CD4-positive, CD25-positive, alpha-beta regulatory T cell (primary cell): Measurements from ENCODE around the gene CCDC142. TPM values are rescaled to one million over a fixed set of nuclear protein-coding genes. Genes with fewer than 3 reads are reported as not detected.

ENCODE experiments used
- ATAC-seq, 2 donors: fragments of 150-1000 bp; cut with Tn5 transposase; one replicate each; pipeline ENCODE4 v1.10.0; 2021; ENCODE audit warnings: low read depth in 2 of 2, moderate number of reproducible peaks in 2 of 2, moderate library complexity in 1 of 2
- DNase-seq, 3 donors: peaks; one replicate each; pipeline versions ENCODE4 v3.0.0 to v3.0.0-alpha.2; 2012 to 2022; ENCODE audit warnings: mixed read lengths in 1 of 3
- H3K27ac ChIP-seq: one replicate; pipeline ENCODE4 v1.7.0; 2013; ENCODE audit warnings: mild to moderate bottlenecking, low read length; ENCODE audit not compliant: insufficient read depth, poor library complexity, severe bottlenecking
- H3K27me3 ChIP-seq: one replicate; pipeline ENCODE4 v1.7.0; 2013; ENCODE audit warnings: low read length; ENCODE audit not compliant: control insufficient read depth, insufficient read depth
- H3K36me3 ChIP-seq: one replicate; pipeline ENCODE4 v1.7.0; 2013; ENCODE audit warnings: mild to moderate bottlenecking, low read length, moderate library complexity; ENCODE audit not compliant: control insufficient read depth, insufficient read depth
- H3K4me1 ChIP-seq: 2 replicates; pipeline ENCODE4 v1.7.0; 2013; ENCODE audit warnings: mild to moderate bottlenecking, low read length; ENCODE audit not compliant: insufficient read depth, control insufficient read depth, poor library complexity, severe bottlenecking
- H3K4me3 ChIP-seq: one replicate; pipeline ENCODE4 v1.7.0; 2013; ENCODE audit warnings: low read depth, mild to moderate bottlenecking, low read length, moderate library complexity
- H3K9me3 ChIP-seq, 2 experiments: 1 replicate in 1 of 2; 2 replicates in 1 of 2; pipeline ENCODE4 v1.7.0; 2013; ENCODE audit warnings: low read length in 2 of 2, mild to moderate bottlenecking in 1 of 2, moderate library complexity in 1 of 2; ENCODE audit not compliant: control insufficient read depth in 2 of 2
- H3K27ac Mint-ChIP-seq, 3 donors: one replicate each; pipeline ENCODE4 v1.8.0; 2020 to 2022; ENCODE audit warnings: mild to moderate bottlenecking in 3 of 3, mixed read lengths in 3 of 3, moderate library complexity in 2 of 3
- H3K27me3 Mint-ChIP-seq: one replicate; pipeline ENCODE4 v1.8.0; 2022; ENCODE audit warnings: mild to moderate bottlenecking, mixed read lengths
- H3K36me3 Mint-ChIP-seq: one replicate; pipeline ENCODE4 v1.8.0; 2020; ENCODE audit warnings: mixed read lengths
- H3K4me1 Mint-ChIP-seq, 4 donors: one replicate each; pipeline ENCODE4 v1.8.0; 2020 to 2022; ENCODE audit warnings: mixed read lengths in 4 of 4, mild to moderate bottlenecking in 1 of 4
- H3K4me3 Mint-ChIP-seq, 4 donors: one replicate each; pipeline ENCODE4 v1.8.0; 2020 to 2022; ENCODE audit warnings: mild to moderate bottlenecking in 4 of 4, mixed read lengths in 4 of 4, moderate library complexity in 3 of 4
- H3K9me3 Mint-ChIP-seq, 7 donors: one replicate each; pipeline ENCODE4 v1.8.0; 2020 to 2022; ENCODE audit warnings: mixed read lengths in 7 of 7, mild to moderate bottlenecking in 3 of 7, moderate library complexity in 2 of 7
- polyA plus RNA-seq, 4 donors: library from polyadenylated mRNA; unstranded; fragments of 300-500 nt; fragmentation: Illumina TruSeq; gene quantifications; one replicate each; pipeline ENCODE4 v1.2.3, GENCODE V29; 2021
- total RNA-seq: library from RNA; stranded (reverse); gene quantifications from one replicate; pipeline ENCODE4 v1.2.3, GENCODE V29; 2022

CCDC142 gene
- total and polyA plus RNA-seq, 5 donors from 2014 or later: 8.9 to 15.8 (median 10.7) TPM

- H3K4me3 Mint-ChIP-seq: peak overlapping the region; percentile 87 to 96 (median 94)
- DNase-seq (no peak), ATAC-seq (peak; percentile 1 to 2)
- H3K9me3 Mint-ChIP-seq: no peaks in the 10 kb centered on the region
- H3K27me3 ChIP-seq: no peaks in the 10 kb centered on the region
- peaks cover 23% of the 10 kb centered on the region for H3K36me3 ChIP-seq
- peak overlapping the region; percentile 69 for H3K4me3 ChIP-seq
- peaks cover 37% of the 10 kb centered on the region for H3K36me3 Mint-ChIP-seq
- peaks cover 7 to 51% (median 30%) of the 10 kb centered on the region in 4 donors for H3K4me1 Mint-ChIP-seq
- peaks cover 27% of the 10 kb centered on the region for H3K4me1 ChIP-seq
- peak overlapping the region; percentile 92 to 95 (median 94) for H3K27ac Mint-ChIP-seq
- peak overlapping the region; percentile 89 for H3K27ac ChIP-seq
- no peaks in the 10 kb centered on the region for H3K27me3 Mint-ChIP-seq
- no peaks in the 10 kb centered on the region for H3K9me3 ChIP-seq
These were observed 46.0 kb upstream of the CCDC142 start for GRCh38 chr2:74528600-74529356.

- Mint-ChIP-seq H3K27ac (peak overlapping the region; percentile 92 to 95 (median 94)), H3K9me3 (no peaks in the 10 kb centered on the region), H3K4me3 (peak overlapping the region; percentile 87 to 96 (median 94)), H3K27me3 (peaks cover 3% of the 10 kb centered on the region), H3K4me1 (peaks cover 7 to 51% (median 30%) of the 10 kb centered on the region in 4 donors), H3K36me3 (peaks cover 33% of the 10 kb centered on the region)
- Histone ChIP-seq H3K9me3 (no peaks in the 10 kb centered on the region), H3K36me3 (peaks cover 23% of the 10 kb centered on the region), H3K27me3 (no peaks in the 10 kb centered on the region), H3K4me3 (no peak overlapping the region), H3K4me1 (peaks cover 27% of the 10 kb centered on the region), H3K27ac (no peak overlapping the region)
- no peak for DNase-seq
- ATAC-seq: no peak
These were observed 44.9 kb upstream of the CCDC142 start for GRCh38 chr2:74527741-74528140.

GRCh38 chr2:74526649-74527230 lies 43.9 kb upstream of the CCDC142 start:
- H3K36me3 ChIP-seq: peaks cover 23% of the 10 kb centered on the region
- Mint-ChIP-seq H3K36me3 (peaks cover 27% of the 10 kb centered on the region), H3K27me3 (peaks cover 13% of the 10 kb centered on the region), H3K9me3 (no peaks in the 10 kb centered on the region), H3K4me3 (peak overlapping the region in 3 of 4 donors; percentile 29 to 87 (median 81)), H3K27ac (no peak overlapping the region), H3K4me1 (peaks cover 0 to 44% (median 23%) of the 10 kb centered on the region in 4 donors)
- DNase-seq: no peak
- no peak overlapping the region for H3K4me3 ChIP-seq
- no peaks in the 10 kb centered on the region for H3K9me3 ChIP-seq
- no peaks in the 10 kb centered on the region for H3K27me3 ChIP-seq
- H3K27ac ChIP-seq: no peak overlapping the region
- peaks cover 26% of the 10 kb centered on the region for H3K4me1 ChIP-seq
- no peak for ATAC-seq

- Histone ChIP-seq H3K27me3 (no peaks in the 10 kb centered on the region), H3K36me3 (peaks cover 23% of the 10 kb centered on the region), H3K4me3 (no peak within 1 kb of the TSS), H3K27ac (no peak within 1 kb of the TSS), H3K9me3 (no peaks in the 10 kb centered on the region), H3K4me1 (peaks cover 18% of the 10 kb centered on the region)
- peak within 1 kb of the TSS in 3 of 4 donors; percentile 29 to 87 (median 81) for H3K4me3 Mint-ChIP-seq
- DNase-seq: peak in 2 of 3 donors; percentile 40 to 66
- H3K9me3 Mint-ChIP-seq: no peaks in the 10 kb centered on the region
- peaks cover 27% of the 10 kb centered on the region for H3K36me3 Mint-ChIP-seq
- peaks cover 20% of the 10 kb centered on the region for H3K27me3 Mint-ChIP-seq
- H3K4me1 Mint-ChIP-seq: peaks cover 0 to 37% (median 17%) of the 10 kb centered on the region in 4 donors
- peak within 1 kb of the TSS in 2 of 3 donors; percentile 32 to 52 for H3K27ac Mint-ChIP-seq
- ATAC-seq: no peak
These were observed 43.2 kb upstream of the CCDC142 start, which contains the start of gene DQX1 for GRCh38 chr2:74525717-74526648. TSS of gene DQX1 (minus strand) at chr2:74526231. CDS start at chr2:74525729, 502 bp downstream.

DNA sequence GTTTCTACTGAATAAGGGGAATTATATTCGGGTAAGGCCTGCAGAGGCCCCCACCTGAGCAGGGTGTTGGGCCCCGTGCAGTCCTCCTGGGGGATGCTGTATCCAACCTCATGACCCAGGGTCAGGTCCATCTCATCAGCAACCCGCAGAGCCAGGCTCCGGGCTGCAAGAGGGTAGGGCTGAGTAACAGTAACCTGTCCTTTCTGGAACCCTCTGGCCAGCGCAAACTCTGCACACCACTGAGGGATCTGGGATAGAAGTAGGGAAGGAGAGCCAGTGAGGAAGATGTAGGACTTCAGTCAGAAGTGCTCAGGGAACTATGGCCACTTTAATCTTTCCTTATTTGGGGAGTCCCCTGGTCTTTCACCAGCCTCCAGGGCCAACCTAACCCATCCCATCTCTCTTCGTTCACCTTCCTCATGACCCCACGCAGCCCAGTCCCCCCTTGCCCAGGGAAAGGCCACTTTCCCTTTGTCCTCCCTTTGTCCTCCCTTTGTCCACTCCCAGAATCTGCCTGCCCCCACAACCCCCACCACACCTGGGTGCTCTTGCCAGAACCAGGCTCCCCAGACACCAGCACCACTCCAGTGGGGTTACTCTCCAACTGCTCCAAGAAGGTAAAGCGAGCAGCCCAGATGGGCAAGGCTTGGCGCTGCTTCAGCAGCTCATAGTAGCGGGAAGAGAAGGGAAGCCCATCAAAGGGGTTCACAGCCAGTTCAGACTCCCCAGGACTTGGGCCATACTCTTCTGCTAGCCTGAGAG lies 42.3 kb upstream of the CCDC142 start:
- H3K4me3 ChIP-seq: no peak overlapping the region
- H3K4me1 Mint-ChIP-seq: peaks cover 0 to 31% (median 14%) of the 10 kb centered on the region in 4 donors
- no peaks in the 10 kb centered on the region for H3K9me3 ChIP-seq
- H3K4me3 Mint-ChIP-seq: peak overlapping the region in 1 of 4 donors; percentile 5
- H3K4me1 ChIP-seq: peaks cover 10% of the 10 kb centered on the region
- H3K36me3 ChIP-seq: peaks cover 23% of the 10 kb centered on the region
- H3K27ac Mint-ChIP-seq: no peak overlapping the region
- H3K27ac ChIP-seq: no peak overlapping the region
- H3K27me3 Mint-ChIP-seq: peaks cover 24% of the 10 kb centered on the region
- ATAC-seq (no peak), DNase-seq (no peak)
- H3K36me3 Mint-ChIP-seq: peaks cover 27% of the 10 kb centered on the region
- peaks cover 3% of the 10 kb centered on the region for H3K27me3 ChIP-seq
- H3K9me3 Mint-ChIP-seq: peaks cover 0 to 1% (median 0%) of the 10 kb centered on the region in 7 donors

DNA sequence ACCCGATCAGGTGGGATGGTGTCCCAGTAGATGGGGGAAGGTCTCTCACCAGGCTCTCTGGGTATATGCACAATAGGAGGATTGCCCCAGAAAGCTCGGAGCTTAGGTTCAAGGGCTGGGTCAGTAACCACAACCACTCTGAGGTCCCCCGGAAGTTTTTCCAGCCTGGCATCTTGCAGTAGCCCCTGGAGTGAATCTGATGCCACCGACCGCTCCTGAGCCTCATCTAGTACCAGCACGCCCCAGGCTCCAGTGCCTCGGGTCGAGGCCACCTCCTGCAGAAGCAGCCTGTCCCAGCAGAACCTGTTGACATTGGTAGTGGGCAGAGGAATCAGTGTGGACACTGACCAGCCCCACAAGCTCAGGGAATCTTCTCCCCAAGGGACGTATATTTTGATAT lies 41.2 kb upstream of the CCDC142 start:
- Mint-ChIP-seq H3K4me3 (no peak overlapping the region), H3K4me1 (peaks cover 0 to 29% (median 12%) of the 10 kb centered on the region in 4 donors), H3K9me3 (peaks cover 0 to 1% (median 0%) of the 10 kb centered on the region in 7 donors), H3K27me3 (peaks cover 36% of the 10 kb centered on the region), H3K36me3 (peaks cover 27% of the 10 kb centered on the region), H3K27ac (no peak overlapping the region)
- Histone ChIP-seq H3K4me3 (no peak overlapping the region), H3K27me3 (peaks cover 13% of the 10 kb centered on the region), H3K4me1 (peaks cover 5% of the 10 kb centered on the region), H3K36me3 (peaks cover 23% of the 10 kb centered on the region), H3K27ac (no peak overlapping the region), H3K9me3 (no peaks in the 10 kb centered on the region)
- ATAC-seq (no peak), DNase-seq (no peak)

DNA sequence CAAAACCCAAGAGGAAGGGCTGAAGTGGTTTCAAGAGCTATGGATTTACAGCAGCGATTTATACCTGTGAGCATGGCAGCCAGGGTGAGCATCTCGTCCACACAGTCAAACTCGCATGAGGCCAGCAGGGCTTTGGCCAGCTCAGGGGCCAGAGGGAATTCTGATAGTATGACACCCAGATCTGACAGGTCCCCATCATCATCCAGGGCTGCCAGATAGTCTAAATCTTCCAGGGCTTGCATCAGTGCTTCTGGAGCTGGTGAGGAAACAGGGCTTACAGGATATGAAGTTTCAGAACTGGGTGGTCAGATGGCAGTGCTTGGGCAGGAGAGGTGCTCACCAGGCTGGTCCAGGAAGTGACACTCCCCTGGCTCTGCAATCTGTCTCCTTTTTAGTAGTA lies 39.7 kb upstream of the CCDC142 start:
- peak overlapping the region in 2 of 4 donors; percentile 7 to 48 for H3K4me3 Mint-ChIP-seq
- peaks cover 0 to 7% (median 0%) of the 10 kb centered on the region in 7 donors for H3K9me3 Mint-ChIP-seq
- no peaks in the 10 kb centered on the region for H3K4me1 ChIP-seq
- peaks cover 28% of the 10 kb centered on the region for H3K27me3 ChIP-seq
- H3K27me3 Mint-ChIP-seq: peaks cover 51% of the 10 kb centered on the region
- H3K27ac Mint-ChIP-seq: no peak overlapping the region
- DNase-seq: no peak
- H3K27ac ChIP-seq: no peak overlapping the region
- no peak overlapping the region for H3K4me3 ChIP-seq
- H3K4me1 Mint-ChIP-seq: peaks cover 0 to 15% (median 3%) of the 10 kb centered on the region in 4 donors
- H3K36me3 Mint-ChIP-seq: peaks cover 18% of the 10 kb centered on the region
- H3K36me3 ChIP-seq: peaks cover 15% of the 10 kb centered on the region
- ATAC-seq: no peak
- no peaks in the 10 kb centered on the region for H3K9me3 ChIP-seq
